HL-60 (cell line): Measurements from ENCODE around the gene WDR70.

Experiments used
- DNase-seq, 2 experiments: peaks; one replicate each; pipeline ENCODE4 v3.0.0-alpha.2; 2010 to 2020; ENCODE audit warnings: low read depth in 1 of 2, low spot score in 1 of 2
- H3K27ac ChIP-seq: fragments of 250-450 bp; sonication (Bioruptor Pico); replicated peaks from 2 replicates; pipeline ENCODE4 v1.5.1; 2020; ENCODE audit warnings: mild to moderate bottlenecking, moderate library complexity
- H3K27me3 ChIP-seq: fragments of 250-450 bp; sonication (Bioruptor Pico); 2 replicates; pipeline ENCODE4 v1.5.1; 2021; ENCODE audit warnings: mild to moderate bottlenecking, moderate library complexity; ENCODE audit not compliant: insufficient read depth, poor library complexity, severe bottlenecking
- H3K4me3 ChIP-seq: replicated peaks from 2 replicates; pipeline ENCODE4 v1.5.1; 2011; ENCODE audit warnings: mild to moderate bottlenecking, control low read depth, low read length; ENCODE audit not compliant: insufficient read depth
- CTCF ChIP-seq: IDR thresholded peaks from one replicate; pipeline ENCODE4 v1.5.1; 2011; ENCODE audit warnings: low read length, control low read depth, inconsistent platforms; ENCODE audit not compliant: insufficient read depth
- GABPA ChIP-seq: IDR thresholded peaks from 2 replicates; pipeline ENCODE4 v1.6.1; 2012; ENCODE audit warnings: low read depth
- POLR2AphosphoS5 ChIP-seq: IDR thresholded peaks from 2 replicates; pipeline ENCODE4 v1.6.1; 2012; ENCODE audit warnings: low read depth
- REST ChIP-seq: IDR thresholded peaks from 2 replicates; pipeline ENCODE4 v1.6.1; 2012; ENCODE audit warnings: low read depth; ENCODE audit not compliant: insufficient replicate concordance
- SPI1 ChIP-seq: IDR thresholded peaks from 2 replicates; pipeline ENCODE4 v1.6.1; 2012; ENCODE audit warnings: low read depth, mild to moderate bottlenecking, borderline replicate concordance

The WDR70 gene

GRCh38 chr5:37424441-37424840 lies 45.3 kb downstream of the WDR70 start:
- no peak overlapping the region for H3K4me3 ChIP-seq
- DNase-seq, result no peak
- TF ChIP-seq SPI1 (no peak), GABPA (no peak), POLR2AphosphoS5 (no peak), CTCF (no peak), REST (no peak)
- H3K27ac ChIP-seq, result no peak overlapping the region
- no peaks in the 10 kb centered on the region for H3K27me3 ChIP-seq

DNA sequence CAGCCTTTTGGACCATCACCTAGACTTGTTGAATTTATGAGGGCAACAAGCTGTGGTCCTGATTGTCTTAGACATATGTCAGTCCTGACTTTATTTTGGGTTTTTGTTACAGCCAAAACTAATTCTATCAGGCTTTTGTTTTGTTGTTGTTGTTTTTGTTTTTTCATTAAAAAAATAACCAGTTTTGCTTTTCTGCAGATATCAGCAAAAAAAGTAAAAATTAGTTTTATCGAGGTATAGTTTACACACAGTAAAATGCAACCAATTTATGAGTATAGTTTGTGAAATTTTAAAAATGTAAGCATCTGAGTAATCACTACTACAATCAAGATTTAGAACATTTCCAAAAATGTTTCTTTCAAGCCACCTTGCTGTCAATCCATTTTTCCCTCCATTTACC lies 48.9 kb downstream of the WDR70 start:
- no peaks in the 10 kb centered on the region for H3K27me3 ChIP-seq
- H3K4me3 ChIP-seq, result no peak overlapping the region
- no peak for DNase-seq
- H3K27ac ChIP-seq, result no peak overlapping the region
- TF ChIP-seq CTCF (no peak), REST (no peak), GABPA (no peak), POLR2AphosphoS5 (no peak), SPI1 (no peak)

GRCh38 chr5:37435261-37435660 lies 56.1 kb downstream of the WDR70 start:
- Histone ChIP-seq H3K27me3 (no peaks in the 10 kb centered on the region), H3K4me3 (no peak overlapping the region), H3K27ac (no peak overlapping the region)
- TF ChIP-seq SPI1, result no peak
- no peak for TF ChIP-seq REST
- TF ChIP-seq GABPA, result no peak
- no peak for TF ChIP-seq POLR2AphosphoS5
- no peak for TF ChIP-seq CTCF
- no peak for DNase-seq
